GM19023 (cell line): ENCODE measurements around the gene SSB.
"Not testable (repeated sequence)": the region's sequence is repeated elsewhere in the genome, so short reads cannot be mapped to it uniquely, and the experiment has no call there.

Experiments used
- ATAC-seq: cut with Tn5 transposase; IDR thresholded peaks from one replicate; pipeline ENCODE4 v1.9.1; 2021; ENCODE audit warnings: mild to moderate bottlenecking, moderate library complexity; ENCODE audit not compliant: unreplicated experiment

Gene SSB

DNA sequence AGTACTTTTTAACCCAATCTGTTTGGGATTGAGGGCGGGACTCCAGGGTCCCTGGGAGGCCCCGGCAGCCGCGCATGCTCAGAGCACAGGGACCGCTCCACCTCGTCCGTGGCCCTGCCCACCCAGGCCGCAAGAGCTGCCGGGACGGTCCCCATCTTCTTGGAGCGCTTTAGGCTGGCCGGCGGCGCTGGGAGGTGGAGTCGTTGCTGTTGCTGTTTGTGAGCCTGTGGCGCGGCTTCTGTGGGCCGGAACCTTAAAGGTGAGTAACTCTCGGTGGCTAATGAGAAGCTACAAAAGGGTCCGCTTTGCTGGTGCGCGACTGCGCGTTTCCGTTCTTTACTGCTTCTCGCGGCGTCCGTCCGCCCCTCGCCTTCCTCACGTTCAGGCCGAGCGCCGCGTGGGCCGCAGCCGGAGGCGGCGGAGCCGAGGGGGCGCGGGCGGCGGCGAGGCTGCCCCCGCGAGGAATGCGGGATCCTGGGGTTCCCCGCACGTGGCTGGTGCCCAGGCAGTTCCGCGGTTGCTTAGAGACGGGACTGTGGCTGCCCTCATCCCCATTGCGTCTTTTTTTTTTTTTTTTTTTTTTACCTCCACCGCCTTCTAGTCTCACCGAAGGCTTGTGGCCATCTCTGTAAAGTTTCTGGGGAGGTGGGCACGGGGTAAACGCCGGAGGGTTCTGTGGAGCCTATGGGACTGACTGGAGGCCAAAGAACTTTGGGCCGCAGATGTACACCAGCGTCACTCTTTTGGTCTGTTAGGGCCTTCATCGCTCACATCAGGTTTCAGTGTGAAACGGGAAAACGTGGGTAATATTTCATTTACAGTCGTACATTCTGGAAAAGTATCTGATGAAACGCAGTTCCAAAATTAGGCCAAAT is at the start of gene SSB:
TSS of gene SSB (plus strand) at position 154 of the 875 bp plus-strand sequence. CDS start 2,090 bp downstream, outside the sequence.
- ATAC-seq = peak; percentile 97

DNA sequence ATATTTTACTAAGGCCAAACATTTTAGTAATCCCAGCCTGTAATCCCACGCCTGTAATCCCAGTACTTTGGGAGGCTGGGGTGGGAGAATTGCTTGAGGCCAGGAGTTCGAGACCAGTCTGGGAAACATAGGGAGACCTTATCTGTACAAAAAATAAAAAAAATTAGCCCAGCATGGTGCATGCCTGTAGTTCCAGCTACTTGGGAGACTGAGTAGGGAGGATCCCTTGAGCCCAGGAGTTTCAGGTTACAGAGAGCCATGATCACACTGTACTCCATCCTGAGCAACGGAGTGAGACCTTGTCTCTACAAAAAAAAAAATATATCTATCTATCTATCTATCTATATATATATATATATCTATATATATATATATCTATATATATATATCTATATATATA is 45.9 kb upstream of the SSB start:
- ATAC-seq = no peak

DNA sequence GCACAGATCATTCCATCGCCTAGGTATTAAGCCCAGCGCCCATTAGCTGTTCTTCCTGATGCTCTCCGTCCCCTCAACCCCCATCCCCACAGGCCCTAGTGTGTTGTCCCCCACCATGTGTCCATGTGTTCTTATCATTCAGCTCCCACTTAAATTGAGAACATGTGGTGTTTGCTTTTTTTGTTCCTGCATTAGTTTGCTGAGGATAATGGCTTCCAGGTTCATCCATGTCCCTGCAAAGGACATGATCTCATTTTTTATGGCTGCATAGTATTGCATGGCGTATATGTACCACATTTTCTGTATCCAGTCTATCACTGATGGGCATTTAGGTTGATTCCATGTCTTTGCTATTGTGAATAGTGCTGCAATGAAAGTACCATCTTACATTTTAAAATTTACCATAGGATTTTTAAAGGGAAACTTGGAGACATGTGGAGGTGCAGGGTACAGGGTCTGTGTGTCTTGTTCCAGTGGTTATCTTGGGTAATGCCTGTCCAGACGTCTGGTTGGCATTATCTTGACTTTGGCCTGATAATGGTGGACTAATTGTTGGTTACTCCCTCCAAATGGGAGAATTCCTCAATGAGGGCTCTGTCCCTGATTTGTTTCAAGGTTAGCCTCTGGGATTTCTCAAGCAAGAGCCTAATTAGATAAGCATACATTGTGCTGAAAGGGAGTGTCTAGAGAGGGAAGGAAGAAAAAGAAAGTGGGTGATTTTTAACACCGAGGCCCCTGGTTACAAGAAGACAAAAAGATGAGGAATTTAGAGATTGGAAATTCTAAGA is 43.4 kb upstream of the SSB start:
- ATAC-seq = no peak

DNA sequence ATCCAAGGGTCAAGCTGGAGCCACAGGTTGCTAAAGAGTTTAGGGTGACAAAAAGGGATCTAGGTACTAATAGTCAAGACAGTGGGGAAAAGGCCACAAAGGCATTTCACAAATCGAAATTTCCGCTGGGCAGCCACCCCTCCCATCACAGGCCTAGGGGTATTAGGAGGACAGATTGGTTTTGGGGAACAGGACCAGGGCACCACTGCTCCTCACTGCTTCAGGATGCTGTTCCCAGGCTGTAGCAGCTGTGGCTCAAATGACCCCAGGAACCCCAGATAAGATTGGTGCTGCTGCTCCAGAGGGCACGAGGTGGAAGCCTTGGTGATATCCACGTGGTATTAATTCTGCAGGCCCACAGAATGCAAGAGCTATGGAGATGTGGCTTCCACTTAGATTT is 42.3 kb upstream of the SSB start:
- no peak for ATAC-seq

DNA sequence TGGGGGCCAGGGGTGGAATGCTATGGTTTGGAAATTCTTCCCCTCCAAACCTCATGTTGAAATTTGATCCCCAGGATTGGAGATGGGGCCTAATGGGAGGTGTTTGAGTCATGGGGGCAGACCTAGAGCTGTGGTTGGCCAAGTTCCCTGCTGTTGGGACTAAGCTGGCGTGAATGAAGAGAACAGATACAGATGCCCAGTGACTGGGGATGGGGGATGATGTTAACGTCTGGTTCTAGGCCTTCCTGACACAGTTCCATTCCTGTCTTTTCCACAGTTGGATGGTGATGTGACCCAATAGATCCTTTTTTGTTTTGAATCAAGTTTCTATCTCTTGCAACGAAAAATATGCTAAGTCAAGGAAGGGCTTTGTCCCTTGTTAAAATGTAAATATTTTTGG is 41.3 kb upstream of the SSB start:
- ATAC-seq = no peak

DNA sequence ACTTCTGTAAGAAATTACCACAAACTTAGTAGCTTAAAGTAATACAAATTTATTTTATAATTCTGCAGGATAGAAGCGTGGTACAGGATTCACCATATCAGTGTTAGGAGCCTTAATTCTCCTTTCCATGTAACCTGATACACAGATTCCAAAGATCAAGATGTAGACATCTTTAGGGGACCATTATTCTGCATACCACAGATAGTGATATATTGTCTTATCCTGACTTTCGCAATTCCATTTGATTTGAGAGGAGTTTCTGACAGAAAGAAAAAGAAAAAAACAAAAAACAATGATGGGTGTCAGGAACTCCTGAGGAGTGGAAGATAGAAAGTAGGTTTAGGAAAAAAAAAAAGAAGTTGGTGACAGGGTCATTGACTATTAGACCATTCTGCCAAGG is 40.9 kb upstream of the SSB start:
- ATAC-seq = no peak

DNA sequence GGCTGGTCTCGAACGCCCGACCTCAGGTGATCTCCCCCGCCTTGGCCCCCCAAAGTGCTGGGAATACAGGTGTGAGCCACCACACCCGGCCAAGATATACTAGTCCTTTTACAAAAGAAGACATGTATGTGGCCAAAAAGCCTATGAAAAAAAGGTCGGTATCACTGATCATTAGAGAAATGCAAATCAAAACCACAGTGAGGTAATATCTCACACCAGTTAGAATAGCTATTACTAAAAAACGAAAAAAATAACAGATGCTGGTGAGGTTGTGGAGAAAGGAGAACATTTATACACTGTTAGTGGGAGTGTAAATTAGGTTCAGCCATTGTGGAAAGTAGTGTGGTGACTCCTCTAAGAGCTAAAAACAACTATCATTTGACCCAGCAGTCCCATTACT is 38.7 kb upstream of the SSB start:
- ATAC-seq = no peak

DNA sequence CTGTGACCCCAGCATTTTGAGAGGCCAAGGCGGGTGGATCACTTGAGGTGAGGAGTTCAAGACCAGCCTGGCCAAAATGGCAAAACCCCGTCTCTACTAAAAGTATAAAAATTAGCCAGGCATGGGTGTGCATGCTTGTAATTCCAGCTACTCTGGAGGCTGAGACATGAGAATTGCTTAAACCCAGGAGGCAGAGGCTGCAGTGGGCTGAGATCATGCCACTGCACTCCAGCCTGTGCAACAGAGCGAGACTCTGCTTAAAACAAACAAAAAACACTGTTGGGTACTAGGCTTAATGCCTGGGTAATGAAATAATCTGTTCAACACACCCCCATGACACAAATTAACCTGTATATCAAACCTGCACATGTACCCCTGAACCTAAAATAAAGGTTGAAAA is 37.9 kb upstream of the SSB start:
- ATAC-seq = not testable (repeated sequence)

DNA sequence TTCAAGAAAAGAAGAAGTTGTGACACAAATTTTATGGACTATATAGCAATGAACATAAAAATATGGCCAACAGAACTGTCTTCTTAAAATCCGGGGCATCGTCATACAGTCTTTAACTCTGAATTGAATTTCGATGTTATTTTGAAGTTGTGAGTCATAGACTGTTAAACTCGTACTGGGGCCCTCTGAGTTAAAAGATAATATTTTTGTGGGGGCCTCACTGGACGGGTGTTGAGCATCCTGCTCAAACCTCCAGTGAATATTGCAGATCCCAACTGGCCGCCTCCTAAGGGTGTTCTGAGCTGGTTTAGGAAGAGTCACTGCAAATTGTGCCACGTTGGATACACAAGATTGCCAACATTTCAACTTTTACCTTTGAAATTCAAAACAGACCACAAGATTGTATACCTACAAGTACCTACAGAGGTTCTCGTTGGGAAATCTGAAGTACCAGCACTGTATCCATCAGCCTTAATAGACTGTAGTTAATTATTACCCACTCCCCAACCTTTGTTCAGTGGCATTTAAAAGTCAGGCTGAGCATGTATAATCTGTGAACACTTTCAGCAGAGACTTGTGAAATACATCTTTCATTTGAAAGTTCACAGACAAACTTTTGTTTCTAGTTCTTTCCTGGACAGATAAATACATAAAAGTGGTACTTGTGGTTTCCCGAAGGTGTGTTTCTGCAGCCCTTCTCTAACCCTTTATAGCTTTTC is 37.3 kb upstream of the SSB start:
- no peak for ATAC-seq

DNA sequence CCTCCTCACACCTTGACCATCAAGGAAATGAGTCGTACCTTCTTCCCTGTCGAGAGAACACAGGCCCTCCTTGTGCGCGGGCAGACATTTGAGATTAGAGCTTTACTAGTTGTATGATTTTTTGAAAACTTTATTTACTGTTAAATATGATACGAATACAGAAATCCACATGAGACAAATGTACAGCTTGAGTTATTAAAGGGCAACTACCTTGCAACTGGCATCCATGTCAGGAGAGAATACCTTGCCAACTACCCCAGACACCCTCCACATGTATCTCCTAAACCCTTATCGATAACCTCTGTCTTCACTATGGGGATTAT is 36.7 kb upstream of the SSB start:
- ATAC-seq = no peak

DNA sequence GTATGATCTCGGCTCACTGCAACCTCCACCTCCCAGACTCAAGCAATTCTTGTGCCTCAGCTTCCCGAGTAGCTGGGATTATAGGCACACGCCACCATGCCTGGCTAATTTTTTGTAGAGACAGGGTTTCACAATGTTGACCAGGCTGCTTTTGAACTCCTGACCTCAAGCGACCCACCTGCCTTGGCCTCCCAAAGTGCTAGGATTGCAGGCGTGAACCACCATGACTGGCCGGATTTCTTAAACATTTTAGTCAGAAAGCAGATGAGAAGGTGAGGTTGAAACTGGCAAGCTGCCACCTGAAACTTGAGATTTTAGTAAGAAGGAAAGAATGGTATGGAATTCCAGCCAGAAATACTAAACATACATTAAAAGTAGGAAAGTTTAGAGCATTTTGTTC is 33.1 kb upstream of the SSB start:
- no peak for ATAC-seq

DNA sequence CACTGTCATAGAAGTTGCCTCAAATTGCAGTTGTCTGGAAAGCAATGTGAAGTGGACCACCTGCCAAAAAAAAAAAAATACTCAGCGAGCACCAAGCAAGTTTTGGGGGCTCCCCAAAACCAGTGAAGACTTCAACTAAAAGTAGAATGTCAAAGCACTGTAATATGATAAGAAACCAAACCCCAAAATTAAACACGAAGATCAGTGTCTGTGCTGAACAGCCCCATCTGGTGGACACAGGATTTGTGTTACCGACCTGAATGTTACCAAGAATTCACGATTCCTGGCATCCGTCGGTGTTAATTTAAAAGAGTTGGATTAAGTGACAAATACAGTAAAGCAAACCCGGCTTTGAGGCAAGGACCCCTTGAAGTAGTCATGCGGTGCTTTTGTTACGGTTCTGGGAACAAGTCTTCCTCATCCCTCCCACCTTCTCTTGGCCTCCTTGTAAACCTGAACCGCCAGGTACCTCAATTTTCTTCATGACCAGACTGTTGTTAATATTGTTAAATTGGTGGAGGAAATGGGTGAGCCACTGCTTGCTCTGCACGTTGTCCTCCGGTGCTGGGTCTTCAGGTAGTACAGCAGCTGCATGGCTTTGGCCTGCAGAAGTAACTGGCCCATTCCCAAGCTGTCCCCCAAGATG is 31.3 kb upstream of the SSB start:
- no peak for ATAC-seq

DNA sequence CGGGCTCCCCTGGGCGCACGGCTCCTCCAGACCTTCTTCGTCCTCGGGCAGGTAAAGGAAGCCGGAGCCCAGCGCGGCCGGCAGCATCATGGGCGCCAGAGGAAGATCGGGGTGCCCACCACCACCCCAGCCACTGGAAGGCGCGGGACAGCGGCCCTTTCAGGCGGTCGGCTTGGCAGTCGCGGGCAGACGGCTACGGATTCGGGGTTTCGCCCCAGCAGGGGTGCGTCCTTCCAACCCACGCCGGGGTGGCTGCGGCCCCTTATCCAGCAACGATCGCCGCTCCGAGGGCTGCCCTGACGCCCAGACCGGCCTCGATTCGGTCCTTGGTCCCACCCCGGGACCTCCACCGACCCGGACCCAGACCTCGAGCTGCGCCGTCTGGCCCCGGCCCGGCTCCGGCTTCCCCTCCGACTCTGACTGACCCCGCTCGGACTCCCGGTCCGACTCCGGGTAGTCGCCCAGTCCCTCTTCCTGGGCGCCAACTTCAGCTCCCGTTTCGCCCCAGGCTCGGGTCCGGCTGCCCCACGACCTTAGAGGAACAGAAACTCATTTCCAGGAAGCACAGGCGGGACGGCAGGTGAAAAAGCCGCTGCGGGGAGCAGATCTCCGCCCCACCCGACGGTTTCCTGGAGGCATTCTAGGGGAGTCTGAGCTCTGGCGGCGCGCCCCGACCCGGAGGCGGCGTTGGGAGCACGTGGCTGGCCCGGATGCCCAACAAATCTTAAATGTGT is 30.2 kb upstream of the SSB start:
- ATAC-seq = no peak

DNA sequence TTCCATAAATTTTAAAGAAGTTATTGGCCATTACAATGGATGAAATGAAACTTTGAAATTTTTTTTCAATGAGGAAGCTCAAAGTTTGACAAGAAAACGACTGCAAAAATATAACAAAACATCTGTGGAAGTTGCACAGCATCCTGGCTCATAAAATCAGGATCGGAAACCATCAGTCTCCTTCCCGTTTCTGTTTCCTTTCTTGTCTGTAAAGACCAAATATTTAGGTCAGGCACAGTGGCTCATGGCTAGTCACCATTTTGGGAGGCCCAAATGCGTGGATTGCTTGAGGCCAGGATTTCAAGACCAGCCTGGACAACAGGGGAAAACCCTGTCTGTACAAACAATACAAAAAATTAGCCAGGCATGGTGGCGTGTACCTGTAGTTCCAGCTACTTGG is 27.6 kb upstream of the SSB start:
- no peak for ATAC-seq

DNA sequence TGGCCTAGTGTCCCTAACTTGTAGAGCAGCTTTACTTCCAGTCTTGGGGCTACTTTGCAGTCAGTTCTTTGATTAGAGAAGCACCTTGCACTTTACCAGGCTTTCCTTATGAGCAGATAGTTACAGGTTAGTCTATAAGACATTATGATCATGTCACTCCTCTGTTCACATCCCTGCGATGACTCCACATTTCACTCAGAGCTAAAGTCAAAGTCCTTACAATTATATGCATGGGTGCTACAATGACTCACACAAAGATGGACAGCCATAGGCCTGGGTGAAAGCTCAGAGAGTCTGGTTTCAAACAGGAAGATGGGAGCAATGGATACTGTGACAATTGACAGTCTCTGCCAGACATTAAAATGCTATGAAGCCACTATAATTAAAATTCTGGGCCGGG is 27.1 kb upstream of the SSB start:
- no peak for ATAC-seq

DNA sequence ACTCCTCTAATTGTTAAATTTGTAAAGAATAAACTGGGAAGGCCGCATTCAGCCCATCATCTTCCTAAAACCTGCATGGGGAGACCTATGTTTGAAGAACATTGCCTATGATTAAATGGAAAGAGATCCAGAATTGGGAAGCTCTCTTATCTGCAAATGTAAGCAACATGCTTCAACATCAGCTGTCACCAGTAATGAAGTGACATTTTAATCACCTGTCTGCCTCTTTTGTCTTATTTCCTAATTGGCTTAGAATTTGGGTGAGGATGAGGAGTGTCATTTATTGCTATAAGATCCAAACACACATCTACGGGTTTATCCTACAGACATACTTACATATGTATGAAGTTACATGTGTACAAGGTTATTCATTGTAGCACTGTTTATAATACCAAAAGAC is 26.0 kb upstream of the SSB start:
- no peak for ATAC-seq

DNA sequence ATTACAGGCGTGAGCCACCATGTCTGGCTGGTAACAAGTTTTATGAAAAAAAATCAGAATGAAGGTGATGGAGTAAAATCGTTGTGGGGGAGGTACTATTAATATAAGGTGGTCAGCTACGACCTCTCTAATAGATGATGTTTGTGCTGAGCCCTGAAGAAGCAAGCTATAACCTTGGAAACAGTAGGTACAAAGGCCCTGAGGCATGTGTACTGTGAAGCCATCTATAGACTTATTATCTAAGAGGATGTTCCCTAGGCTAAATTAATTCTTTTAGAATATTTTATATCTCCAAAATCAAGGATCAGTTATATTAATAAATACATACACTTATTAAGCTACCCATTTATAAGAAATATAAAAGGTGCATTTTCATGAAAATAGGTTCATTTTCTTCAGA is 23.3 kb upstream of the SSB start:
- no peak for ATAC-seq

DNA sequence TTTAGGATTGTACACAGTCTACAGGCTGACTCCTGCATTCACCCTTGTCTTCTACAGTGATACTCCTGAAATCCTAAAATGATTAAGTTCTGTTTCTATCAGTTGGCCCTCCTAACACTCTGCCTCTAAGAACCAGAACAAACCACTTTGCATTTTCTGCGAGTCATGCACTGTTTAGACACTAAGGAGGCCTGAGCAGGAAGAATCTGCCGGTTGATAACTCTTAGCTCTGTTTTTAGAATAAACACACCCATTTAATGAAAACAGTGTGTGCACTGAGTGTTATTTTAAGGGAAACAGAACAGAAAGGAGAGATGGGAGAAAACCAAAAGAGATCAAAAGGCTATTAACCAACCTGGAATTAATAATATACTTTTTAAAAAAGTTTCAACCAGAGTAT is 22.9 kb upstream of the SSB start:
- ATAC-seq = no peak

DNA sequence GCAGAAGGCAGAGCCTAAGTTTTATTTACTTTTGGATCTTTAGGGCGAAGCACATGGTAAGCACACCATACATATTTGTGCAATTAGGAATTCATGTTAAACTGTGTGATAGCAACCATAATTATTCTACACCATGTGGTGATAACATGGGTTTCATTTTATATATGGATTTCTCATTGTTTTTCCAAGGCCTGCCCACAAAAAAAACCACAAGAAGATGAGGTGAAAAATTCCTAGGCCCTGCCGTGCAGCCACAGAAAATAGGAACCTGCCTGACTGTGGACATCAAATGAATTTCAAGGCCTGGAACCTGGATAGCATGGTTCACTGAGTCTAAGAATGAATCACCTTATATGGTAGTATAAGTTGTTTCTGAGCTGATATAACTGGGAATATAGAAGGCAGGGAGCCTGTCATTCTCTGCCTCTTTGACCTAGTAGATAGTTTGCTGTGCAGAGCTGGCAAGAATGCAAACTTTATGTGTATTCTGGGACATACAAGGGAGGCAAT is 22.4 kb upstream of the SSB start:
- ATAC-seq = no peak

DNA sequence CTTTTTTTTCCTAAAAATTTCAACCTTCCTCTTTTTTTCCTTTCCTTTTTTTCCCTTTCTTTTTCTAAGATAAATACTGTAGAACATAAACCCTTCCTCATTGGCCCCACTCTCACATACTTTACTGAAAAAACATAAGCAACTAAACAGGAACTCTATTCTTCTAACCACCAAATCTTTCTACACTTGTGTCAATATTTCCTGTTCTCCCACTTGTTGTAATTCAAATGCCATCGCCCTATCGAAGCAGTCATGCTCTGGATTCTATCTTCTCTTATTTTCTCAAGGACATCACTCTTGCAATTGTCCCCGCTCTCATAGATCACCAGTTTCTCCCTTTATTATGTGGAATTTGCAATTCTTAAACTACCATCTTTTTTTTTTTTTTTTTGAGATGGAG is 20.2 kb upstream of the SSB start:
- no peak for ATAC-seq
